Measurements from ENCODE around the gene SPTLC3. TPM values are rescaled to one million over a fixed set of nuclear protein-coding genes. Genes with fewer than 3 reads are reported as not detected.

SPTLC3 gene
- total RNA-seq, 1 experiment from 2014 or later, result 20.3 TPM

DNA sequence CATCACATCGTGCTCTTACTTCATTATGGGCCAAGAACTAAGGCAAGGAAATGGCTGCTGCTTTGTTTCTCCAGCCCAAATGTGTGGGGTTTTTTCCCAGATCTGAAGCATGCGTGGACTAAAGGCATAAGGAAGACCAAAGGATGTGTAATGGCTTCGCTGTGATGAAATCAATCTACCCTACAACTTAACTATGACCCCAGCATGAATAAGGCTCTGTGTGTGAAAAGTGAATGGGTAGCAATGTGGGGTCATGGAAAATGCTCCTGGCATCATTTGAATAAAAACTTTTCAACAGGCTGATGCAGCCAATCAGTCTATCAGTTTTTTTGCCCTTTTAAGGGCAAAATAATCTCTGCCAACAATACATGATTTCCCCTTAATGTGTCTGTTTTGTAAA lies 162.0 kb downstream of the SPTLC3 start:
- ChIA-PET POLR2A (interaction anchor here (0.7 kb wide), 1 partner anchor 11 kb away, joined by 3 read pairs; no protein-coding TSS in a partner anchor), CTCF (no interaction called here)
- no TSS peak for BruUV-seq (replicated peaks)
- no peaks in the 10 kb centered on the region for H3K27me3 Mint-ChIP-seq (ENCODE audit: insufficient read depth, unreplicated experiment)
- H3K4me1 Mint-ChIP-seq (ENCODE audit: insufficient read depth, unreplicated experiment), result no peaks in the 10 kb centered on the region
- intact Hi-C loops (cut with micrococcal nuclease), result no loop called here
- H3K27ac Mint-ChIP-seq (ENCODE audit: low read depth, unreplicated experiment), result no peak overlapping the region
- peaks cover 10% of the 10 kb centered on the region for H3K9me3 Mint-ChIP-seq (ENCODE audit: unreplicated experiment)
- no peak overlapping the region for H3K4me3 Mint-ChIP-seq (ENCODE audit: unreplicated experiment)
- peaks cover 20% of the 10 kb centered on the region for H3K36me3 Mint-ChIP-seq (ENCODE audit: insufficient read depth, unreplicated experiment)
- no peak for DNase-seq (ENCODE audit: unreplicated experiment)
- TF ChIP-seq, protein P1, sequence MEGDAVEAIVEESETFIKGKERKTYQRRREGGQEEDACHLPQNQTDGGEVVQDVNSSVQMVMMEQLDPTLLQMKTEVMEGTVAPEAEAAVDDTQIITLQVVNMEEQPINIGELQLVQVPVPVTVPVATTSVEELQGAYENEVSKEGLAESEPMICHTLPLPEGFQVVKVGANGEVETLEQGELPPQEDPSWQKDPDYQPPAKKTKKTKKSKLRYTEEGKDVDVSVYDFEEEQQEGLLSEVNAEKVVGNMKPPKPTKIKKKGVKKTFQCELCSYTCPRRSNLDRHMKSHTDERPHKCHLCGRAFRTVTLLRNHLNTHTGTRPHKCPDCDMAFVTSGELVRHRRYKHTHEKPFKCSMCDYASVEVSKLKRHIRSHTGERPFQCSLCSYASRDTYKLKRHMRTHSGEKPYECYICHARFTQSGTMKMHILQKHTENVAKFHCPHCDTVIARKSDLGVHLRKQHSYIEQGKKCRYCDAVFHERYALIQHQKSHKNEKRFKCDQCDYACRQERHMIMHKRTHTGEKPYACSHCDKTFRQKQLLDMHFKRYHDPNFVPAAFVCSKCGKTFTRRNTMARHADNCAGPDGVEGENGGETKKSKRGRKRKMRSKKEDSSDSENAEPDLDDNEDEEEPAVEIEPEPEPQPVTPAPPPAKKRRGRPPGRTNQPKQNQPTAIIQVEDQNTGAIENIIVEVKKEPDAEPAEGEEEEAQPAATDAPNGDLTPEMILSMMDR (IDR thresholded peaks at IDR 0.05; ENCODE audit: unreplicated experiment), result no peak

DNA sequence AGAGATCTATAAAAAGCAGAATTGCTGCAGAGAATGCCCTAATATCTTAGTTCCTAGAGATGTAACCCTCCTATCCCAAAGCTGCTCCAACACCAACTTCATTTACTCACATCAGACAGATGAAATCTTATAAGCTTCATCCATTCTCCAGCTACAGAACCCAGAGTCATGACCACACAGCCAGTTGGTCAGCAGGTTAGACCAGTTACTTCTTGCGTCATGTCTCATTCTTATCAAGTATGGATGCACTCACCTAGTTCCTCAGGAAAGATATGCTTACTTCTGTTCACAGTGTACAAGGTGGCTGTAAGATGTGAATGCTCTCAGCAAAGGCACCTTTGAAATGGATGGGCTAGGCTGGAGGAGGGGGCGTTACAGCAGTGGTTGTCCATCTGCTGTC lies 164.4 kb downstream of the SPTLC3 start:
- Mint-ChIP-seq H3K36me3 (ENCODE audit: insufficient read depth, unreplicated experiment) (peaks cover 11% of the 10 kb centered on the region), H3K27me3 (ENCODE audit: insufficient read depth, unreplicated experiment) (no peaks in the 10 kb centered on the region), H3K4me3 (ENCODE audit: unreplicated experiment) (no peak overlapping the region), H3K4me1 (ENCODE audit: insufficient read depth, unreplicated experiment) (no peaks in the 10 kb centered on the region), H3K27ac (ENCODE audit: low read depth, unreplicated experiment) (no peak overlapping the region), H3K9me3 (ENCODE audit: unreplicated experiment) (peaks cover 20% of the 10 kb centered on the region)
- POLR2A ChIA-PET, result interaction anchor here (0.8 kb wide), 1 partner anchor 40 kb away, joined by 6 read pairs; no protein-coding TSS in a partner anchor
- DNase-seq (ENCODE audit: unreplicated experiment), result no peak
- no TSS peak for BruUV-seq (replicated peaks)
- intact Hi-C loops (cut with micrococcal nuclease), result no loop called here
- CTCF ChIA-PET, result no interaction called here
- TF ChIP-seq, protein P1 (IDR thresholded peaks at IDR 0.05; ENCODE audit: unreplicated experiment), result no peak

GRCh38 chr20:13174402-13174801 lies 165.6 kb downstream of the SPTLC3 start:
- Mint-ChIP-seq H3K9me3 (ENCODE audit: unreplicated experiment) (peaks cover 21% of the 10 kb centered on the region), H3K27ac (ENCODE audit: low read depth, unreplicated experiment) (no peak overlapping the region), H3K27me3 (ENCODE audit: insufficient read depth, unreplicated experiment) (no peaks in the 10 kb centered on the region), H3K4me3 (ENCODE audit: unreplicated experiment) (no peak overlapping the region), H3K4me1 (ENCODE audit: insufficient read depth, unreplicated experiment) (no peaks in the 10 kb centered on the region), H3K36me3 (ENCODE audit: insufficient read depth, unreplicated experiment) (peaks cover 4% of the 10 kb centered on the region)
- intact Hi-C loops (cut with micrococcal nuclease), result no loop called here
- POLR2A ChIA-PET, result no interaction called here
- DNase-seq (ENCODE audit: unreplicated experiment), result no peak
- CTCF ChIA-PET, result interaction anchor here (0.7 to 0.9 kb wide), 3 partner anchors 53 to 366 kb away, joined by 3 to 4 read pairs (median 3); no protein-coding TSS in a partner anchor
- BruUV-seq (replicated peaks), result no TSS peak
- TF ChIP-seq, protein P1 (IDR thresholded peaks at IDR 0.05; ENCODE audit: unreplicated experiment), result no peak

GRCh38 chr20:13180986-13181889 lies 172.5 kb downstream of the SPTLC3 start:
- POLR2A ChIA-PET, result interaction anchor here (1.2 kb wide), 1 partner anchor 23 kb away, joined by 3 read pairs; no protein-coding TSS in a partner anchor
- Mint-ChIP-seq H3K4me3 (ENCODE audit: unreplicated experiment) (no peak overlapping the region), H3K27ac (ENCODE audit: low read depth, unreplicated experiment) (no peak overlapping the region), H3K36me3 (ENCODE audit: insufficient read depth, unreplicated experiment) (peaks cover 4% of the 10 kb centered on the region), H3K4me1 (ENCODE audit: insufficient read depth, unreplicated experiment) (no peaks in the 10 kb centered on the region), H3K9me3 (ENCODE audit: unreplicated experiment) (peaks cover 10% of the 10 kb centered on the region), H3K27me3 (ENCODE audit: insufficient read depth, unreplicated experiment) (no peaks in the 10 kb centered on the region)
- DNase-seq (ENCODE audit: unreplicated experiment), result no peak
- TF ChIP-seq, protein P1 (IDR thresholded peaks at IDR 0.05; ENCODE audit: unreplicated experiment), result no peak
- intact Hi-C loops (cut with micrococcal nuclease), result no loop called here
- no TSS peak for BruUV-seq (replicated peaks)
- CTCF ChIA-PET, result interaction anchor here (0.6 to 1.0 kb wide), 3 partner anchors 20 to 569 kb away, joined by 3 read pairs; no protein-coding TSS in a partner anchor

All from MCF 10A (cell line).